Activated T-helper 1 cell treated with Interleukin-2 at 50 U/mL for 16 hours (primary cell): Measurements from ENCODE around the gene CEMIP.
"Not testable (repeated sequence)": the region's sequence is repeated elsewhere in the genome, so short reads cannot be mapped to it uniquely, and the experiment has no call there.

Source experiments
- DNase-seq: peaks from one replicate; pipeline ENCODE4 v3.0.0-alpha.2; 2020; ENCODE audit warnings: low read depth

The CEMIP gene

GRCh38 chr15:80953001-80953952 is 174.1 kb downstream of the CEMIP start:
- no peak for DNase-seq

- DNase-seq: no peak
Measured at GRCh38 chr15:80953953-80954778, 175.0 kb downstream of the CEMIP start.

- not testable (repeated sequence) for DNase-seq
Measured at GRCh38 chr15:80955571-80956452, 176.6 kb downstream of the CEMIP start.

- DNase-seq: no peak
Measured at GRCh38 chr15:80957556-80957955, 178.4 kb downstream of the CEMIP start.

DNA sequence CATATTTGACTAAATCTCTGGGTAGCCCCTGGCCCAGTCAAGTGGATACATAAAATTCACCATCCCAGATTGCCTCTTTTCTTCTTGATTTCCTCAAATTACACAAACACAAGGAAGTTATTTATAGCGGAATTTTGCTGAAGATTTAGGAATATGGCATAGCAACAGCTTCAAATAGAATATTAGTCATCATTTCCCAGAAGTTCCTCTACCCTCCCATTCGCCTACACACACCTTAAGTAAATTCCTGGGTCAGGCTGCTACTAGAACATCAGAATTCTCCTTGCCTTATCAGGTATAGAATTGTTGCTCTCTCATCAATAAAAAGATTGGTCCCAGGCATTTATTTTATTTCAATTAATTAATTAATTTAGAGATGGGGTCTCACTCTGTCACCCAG is 178.8 kb downstream of the CEMIP start:
- no peak for DNase-seq

DNA sequence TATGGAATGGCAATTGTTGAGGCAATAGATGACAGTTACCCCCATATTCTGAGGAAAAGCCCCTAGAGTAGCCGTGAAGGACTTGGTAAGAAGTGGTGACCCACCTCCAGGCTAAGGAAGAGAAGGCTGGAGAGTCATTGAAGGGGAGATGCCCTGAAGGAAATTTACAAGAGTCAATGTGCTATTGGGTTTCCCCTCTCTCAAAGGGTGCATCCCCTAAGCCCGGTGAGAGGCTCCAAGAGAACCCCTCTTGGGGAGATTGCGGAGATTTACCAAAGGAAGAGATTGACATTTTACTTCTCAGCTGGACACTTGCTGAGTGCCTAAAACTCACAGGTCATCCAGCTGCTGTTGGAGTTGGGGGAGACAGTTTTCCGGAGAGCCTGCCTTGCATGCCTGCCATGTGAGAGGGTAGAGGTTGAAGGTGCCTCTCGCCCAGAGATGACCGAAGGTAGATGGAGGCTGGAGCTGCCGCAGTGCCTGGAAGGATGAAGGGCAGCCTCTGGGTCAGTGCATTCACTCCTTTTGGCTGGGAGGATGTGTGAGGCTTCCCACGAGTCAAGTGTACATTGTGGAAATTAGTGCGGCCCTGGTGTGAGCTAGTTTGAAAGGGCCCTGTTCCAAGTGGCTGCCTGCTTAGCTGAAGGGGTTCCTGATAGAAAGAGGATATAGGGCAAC is 179.8 kb downstream of the CEMIP start:
- no peak for DNase-seq

DNA sequence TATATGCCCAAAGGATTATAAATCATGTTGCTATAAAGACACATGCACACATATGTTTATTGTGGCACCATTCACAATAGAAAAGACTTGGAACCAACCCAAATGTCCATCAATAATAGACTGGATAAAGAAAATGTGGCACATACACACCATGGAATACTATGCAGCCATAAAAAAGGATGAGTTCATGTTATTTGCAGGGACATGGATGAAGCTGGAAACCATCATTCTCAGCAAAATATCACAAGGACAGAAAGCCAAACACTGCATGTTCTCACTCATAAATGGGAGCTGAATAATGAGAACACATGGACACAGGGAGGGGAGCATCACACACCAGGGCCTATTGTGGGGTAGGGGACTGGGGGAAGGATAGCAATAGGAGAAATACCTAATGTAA is 186.3 kb downstream of the CEMIP start:
- DNase-seq: not testable (repeated sequence)

- DNase-seq: no peak
Measured at GRCh38 chr15:80966431-80967197, 187.4 kb downstream of the CEMIP start.

GRCh38 chr15:80967451-80967850 is 188.3 kb downstream of the CEMIP start:
- DNase-seq: no peak

- DNase-seq: no peak
Measured at GRCh38 chr15:80967991-80968510, 188.9 kb downstream of the CEMIP start.

- DNase-seq: no peak
Measured at GRCh38 chr15:80969316-80969715, 190.1 kb downstream of the CEMIP start.

GRCh38 chr15:80970018-80970657 is 191.0 kb downstream of the CEMIP start:
- no peak for DNase-seq

DNA sequence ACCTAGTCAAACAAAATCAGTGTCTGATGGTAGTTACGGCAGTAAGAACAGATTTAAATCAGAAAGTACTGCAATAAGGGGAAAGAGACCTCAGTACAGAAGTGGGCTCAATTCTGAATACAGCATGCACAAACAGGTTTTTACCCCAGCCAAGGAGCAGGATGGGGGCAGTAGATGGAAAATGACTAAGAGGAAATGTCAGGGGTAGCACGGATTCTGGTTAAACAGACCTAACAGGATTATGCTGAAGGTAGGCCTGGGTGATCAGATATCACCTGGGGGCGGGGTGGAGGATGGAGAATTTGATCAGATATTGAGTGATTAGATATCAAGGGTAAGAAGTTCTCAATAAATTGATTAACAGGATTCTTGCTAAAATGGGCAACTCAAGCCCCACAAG is 191.5 kb downstream of the CEMIP start:
- no peak for DNase-seq

- DNase-seq: no peak
Measured at GRCh38 chr15:80971143-80971542, 192.0 kb downstream of the CEMIP start.

DNA sequence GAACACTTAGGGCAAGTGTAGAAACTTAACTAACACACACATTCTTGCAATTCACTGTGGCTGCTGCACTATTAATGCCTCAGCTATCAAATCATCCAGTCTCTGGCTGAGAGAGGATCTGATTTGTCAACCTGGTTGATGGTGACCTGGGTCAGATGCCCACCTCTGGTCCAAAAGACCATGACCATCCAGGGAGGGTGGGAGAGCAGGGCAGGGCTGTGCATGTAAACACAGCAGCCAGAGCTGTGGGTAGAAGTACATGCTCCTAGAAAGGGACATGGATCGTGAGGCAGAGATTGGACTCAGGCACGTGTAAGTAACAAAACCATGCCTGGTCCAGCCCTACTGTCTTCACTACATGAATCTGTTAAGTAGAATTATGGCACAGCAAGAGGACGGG is 193.1 kb downstream of the CEMIP start:
- no peak for DNase-seq

DNA sequence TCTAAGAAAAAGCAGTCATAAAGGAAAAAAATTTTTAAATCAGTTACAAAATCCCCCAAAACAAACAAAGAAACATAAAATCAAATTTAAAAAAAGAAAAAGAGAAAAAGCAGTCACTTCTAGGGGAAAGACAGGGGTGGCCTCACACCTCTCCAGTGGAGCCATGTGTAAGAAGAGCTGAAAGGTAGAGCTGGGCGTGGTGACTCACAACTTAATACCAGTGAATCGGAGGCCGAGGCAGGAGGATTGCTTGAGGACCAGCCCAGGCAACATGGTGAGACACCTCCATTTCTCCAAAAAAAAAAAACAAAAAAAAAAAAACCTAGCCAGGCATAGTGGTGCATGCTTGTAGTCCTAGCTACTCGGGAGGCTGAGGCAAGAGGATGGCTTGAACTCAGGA is 195.7 kb downstream of the CEMIP start:
- DNase-seq: no peak

DNA sequence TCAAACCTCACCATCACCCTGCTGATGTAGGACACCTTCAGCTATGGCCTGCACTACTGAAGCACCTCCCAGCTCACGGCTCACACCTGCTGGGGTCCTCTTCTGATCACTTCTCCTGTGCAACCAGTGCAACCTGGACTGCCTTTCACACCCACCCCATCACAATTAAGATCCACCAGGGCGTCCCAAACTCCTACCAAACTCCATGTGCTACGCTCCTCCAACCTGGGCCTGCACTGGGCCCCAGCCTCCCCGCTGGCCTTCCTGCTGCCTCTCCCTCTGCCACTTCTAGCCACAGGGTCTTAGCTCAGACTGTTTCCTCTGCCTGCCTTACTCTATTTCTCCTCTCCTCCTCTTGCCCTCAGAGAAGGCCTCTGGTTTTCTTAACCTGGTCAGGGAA is 197.7 kb downstream of the CEMIP start:
- DNase-seq: no peak

DNA sequence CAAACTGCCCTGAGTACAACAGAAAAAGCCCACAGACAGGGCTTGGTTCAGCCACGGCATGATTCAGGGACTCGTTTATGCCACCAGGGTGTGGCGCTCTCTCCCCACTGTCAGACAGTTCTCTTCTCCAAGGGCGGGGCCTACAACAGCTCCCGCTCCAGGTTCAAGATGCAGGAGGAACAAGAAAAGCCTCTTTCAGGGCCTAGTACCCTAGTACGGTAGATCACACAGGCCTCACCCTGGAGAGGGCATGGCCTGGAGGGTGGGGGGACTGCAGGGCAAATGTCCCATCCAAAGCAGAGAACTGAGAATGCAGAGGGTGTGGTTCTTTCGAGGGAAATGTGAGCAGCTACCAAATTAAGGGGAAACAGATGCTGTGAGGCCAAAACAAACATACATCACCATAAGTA is 198.5 kb downstream of the CEMIP start:
- DNase-seq: no peak

DNA sequence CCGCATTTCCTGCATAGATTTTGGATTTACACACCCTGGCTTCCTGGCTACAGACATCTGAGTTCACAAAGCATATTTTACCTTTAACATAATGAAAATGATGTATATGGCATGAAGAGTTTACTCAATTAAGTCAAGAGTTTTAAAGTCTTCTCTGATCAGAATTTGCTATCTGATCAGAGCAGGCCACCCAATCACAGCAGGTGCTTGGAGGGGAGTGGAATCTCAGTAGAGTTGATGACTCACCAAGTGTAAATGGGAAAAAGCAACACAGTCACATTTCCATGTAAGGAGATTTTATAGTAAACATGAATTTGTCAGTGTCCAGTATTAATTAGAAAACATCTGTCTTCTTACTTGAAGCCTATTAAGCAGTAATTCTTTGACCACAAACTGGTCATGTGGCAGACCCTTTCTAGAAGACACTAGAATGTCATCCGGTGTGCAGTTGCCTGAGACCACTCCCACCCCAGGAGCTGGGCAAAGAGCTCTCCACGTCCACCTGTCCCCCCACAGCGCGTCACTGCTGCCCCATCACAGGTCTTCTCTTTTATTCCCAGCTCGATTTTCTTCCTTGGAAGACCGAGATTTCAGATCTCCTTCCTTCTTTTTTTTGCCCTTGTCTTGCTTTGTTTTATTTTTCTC is 199.6 kb downstream of the CEMIP start:
- DNase-seq: no peak
